ENCODE measurements around the gene AMHR2. TPM values are rescaled to one million over a fixed set of nuclear protein-coding genes. Genes with fewer than 3 reads are reported as not detected.
"Not testable (repeated sequence)": the region's sequence is repeated elsewhere in the genome, so short reads cannot be mapped to it uniquely, and the experiment has no call there.

AMHR2 gene
- not detected for polyA plus RNA-seq (2013, experiment 1 of 2; ENCODE audit: insufficient read length)
- polyA plus RNA-seq (2013, experiment 2 of 2; ENCODE audit: insufficient read length), result not detected

- no peak for DNase-seq
Measured at GRCh38 chr12:53423597-53423996, at the start of gene AMHR2. AMHR2 (plus strand) TSS chr12:53423855; CDS start chr12:53423935, 80 bp downstream.

- not testable (repeated sequence) for DNase-seq
Measured at GRCh38 chr12:53374277-53374676, 49.4 kb upstream of the AMHR2 start.

- DNase-seq, result no peak
Measured at GRCh38 chr12:53376747-53377146, 46.9 kb upstream of the AMHR2 start.

GRCh38 chr12:53378222-53378621 is 45.4 kb upstream of the AMHR2 start:
- no peak for DNase-seq

- no peak for DNase-seq
Measured at GRCh38 chr12:53378724-53379388, 44.8 kb upstream of the AMHR2 start.

- DNase-seq, result peak; percentile 100
Measured at GRCh38 chr12:53379389-53380103, 44.1 kb upstream of the AMHR2 start.

GRCh38 chr12:53380104-53380793 is 43.4 kb upstream of the AMHR2 start, which contains the start of gene SP1:
SP1 (plus strand) TSS chr12:53380176; CDS start chr12:53380292, 116 bp downstream.
- peak; percentile 94 for DNase-seq

- DNase-seq, result peak; percentile 61
Measured at GRCh38 chr12:53380794-53381730, 42.6 kb upstream of the AMHR2 start.

- DNase-seq, result peak; percentile 34
Measured at GRCh38 chr12:53381731-53382630, 41.7 kb upstream of the AMHR2 start.

GRCh38 chr12:53383258-53383657 is 40.4 kb upstream of the AMHR2 start:
- DNase-seq, result no peak

GRCh38 chr12:53386381-53386780 is 37.3 kb upstream of the AMHR2 start:
- not testable (repeated sequence) for DNase-seq

GRCh38 chr12:53388932-53389331 is 34.7 kb upstream of the AMHR2 start:
- DNase-seq, result no peak

GRCh38 chr12:53389702-53390101 is 34.0 kb upstream of the AMHR2 start:
- DNase-seq, result no peak

- DNase-seq, result no peak
Measured at GRCh38 chr12:53391724-53392123, 31.9 kb upstream of the AMHR2 start.

GRCh38 chr12:53399896-53400295 is 23.8 kb upstream of the AMHR2 start:
- DNase-seq, result no peak

- not testable (repeated sequence) for DNase-seq
Measured at GRCh38 chr12:53402351-53402750, 21.3 kb upstream of the AMHR2 start.

- no peak for DNase-seq
Measured at GRCh38 chr12:53402871-53403270, 20.8 kb upstream of the AMHR2 start.

GRCh38 chr12:53410951-53411350 is 12.7 kb upstream of the AMHR2 start:
- no peak for DNase-seq

- DNase-seq, result peak; percentile 6
Measured at GRCh38 chr12:53413485-53414204, 10.0 kb upstream of the AMHR2 start.

GRCh38 chr12:53414756-53415417 is 8.8 kb upstream of the AMHR2 start:
- DNase-seq, result no peak

Data from fibroblast of skin of back (primary cell).